GM19025 (cell line): ENCODE measurements around the gene MYO7B.

ENCODE experiments used
- ATAC-seq: cut with Tn5 transposase; IDR thresholded peaks from one replicate; pipeline ENCODE4 v1.9.1; 2021; ENCODE audit warnings: mild to moderate bottlenecking, low read depth, moderate library complexity; ENCODE audit not compliant: unreplicated experiment

MYO7B gene

GRCh38 chr2:127671557-127672302 lies 136.2 kb downstream of the MYO7B start:
- ATAC-seq = no peak

- ATAC-seq = no peak
Measured at GRCh38 chr2:127672341-127673224, 137.1 kb downstream of the MYO7B start.

DNA sequence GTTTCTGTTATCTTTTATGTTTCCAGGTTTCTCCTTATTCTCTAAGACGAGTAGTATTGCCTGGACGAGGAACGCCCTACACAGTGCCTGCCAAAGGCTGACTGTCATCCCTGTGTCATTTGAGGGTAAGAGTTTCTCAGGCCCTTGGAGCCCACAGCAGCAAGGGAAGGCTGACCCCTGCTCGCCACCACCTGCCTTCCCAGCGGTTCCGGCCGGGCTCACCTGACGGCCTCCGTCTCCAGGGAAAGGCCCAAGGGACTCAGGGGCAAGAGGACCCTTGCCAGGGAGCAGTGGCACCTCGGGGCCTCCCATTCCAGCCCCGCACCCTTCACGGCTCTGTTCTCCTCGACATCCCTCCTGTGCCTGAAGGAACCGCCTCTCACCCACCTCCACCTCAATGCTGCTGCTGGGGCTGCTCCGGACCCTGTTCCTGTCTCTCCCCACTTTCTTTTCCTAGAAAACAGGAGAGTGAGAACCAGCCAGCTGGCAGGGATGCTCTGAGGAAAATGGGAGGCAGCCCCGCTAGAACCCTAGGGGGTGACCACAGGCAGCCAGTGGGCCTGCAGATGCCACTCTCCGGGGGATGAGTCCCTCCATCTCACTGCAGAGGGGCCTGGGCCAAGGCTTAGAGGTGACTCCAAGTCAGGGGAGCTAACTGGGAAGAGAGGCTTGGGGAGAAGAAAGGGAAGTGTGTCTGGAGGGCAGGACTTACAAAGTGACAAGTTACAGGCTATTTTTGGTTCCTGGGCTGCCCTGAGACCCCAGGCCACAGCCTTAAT lies 138.0 kb downstream of the MYO7B start:
- ATAC-seq = no peak

DNA sequence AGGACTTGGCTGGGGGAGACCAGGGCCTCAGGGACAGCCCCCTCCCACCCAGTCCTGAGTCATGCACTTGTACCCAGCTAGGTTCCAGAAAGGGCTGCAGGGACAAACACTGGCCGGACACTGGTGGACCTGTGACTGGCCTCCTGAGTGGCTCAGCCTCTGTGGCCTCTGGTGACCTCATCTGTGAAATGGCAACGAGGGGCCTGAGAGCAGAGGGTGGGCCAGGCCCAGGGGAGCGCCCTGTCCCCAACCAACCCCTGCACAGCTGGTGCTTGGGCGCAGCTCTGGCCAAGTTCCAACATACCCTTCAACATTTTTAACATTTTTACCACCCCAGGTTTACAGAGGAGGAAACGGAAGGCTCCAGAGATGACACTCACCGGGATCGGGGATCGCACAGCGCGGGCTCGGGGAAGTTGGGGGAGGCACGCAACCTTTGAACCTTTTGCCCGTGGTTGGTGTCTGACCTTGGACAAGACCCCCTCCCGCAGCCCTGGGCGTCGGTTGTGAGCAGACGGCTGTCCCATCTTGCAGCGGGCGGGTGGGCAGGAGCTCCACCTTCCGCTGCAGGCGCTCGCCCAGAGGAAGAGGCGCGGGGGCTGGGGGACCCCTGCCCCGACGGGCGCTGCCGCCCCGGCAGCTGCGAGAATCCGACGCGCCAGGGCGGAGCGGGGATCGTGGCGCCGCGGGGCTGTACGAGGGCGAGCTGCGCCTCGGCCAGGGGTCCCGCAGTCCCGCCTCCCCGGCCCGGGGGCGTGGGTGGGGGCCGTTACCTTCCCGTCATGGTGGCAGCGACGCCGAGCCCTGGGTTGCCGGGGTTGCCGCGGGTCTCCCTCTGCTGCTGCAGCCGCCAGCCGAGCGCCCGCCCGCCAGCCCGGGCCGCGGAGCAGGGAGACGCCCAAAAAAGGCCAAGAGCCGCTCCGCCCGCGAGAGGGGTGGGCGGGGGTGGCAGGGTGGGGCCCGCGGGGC lies 139.0 kb downstream of the MYO7B start:
- ATAC-seq = no peak

DNA sequence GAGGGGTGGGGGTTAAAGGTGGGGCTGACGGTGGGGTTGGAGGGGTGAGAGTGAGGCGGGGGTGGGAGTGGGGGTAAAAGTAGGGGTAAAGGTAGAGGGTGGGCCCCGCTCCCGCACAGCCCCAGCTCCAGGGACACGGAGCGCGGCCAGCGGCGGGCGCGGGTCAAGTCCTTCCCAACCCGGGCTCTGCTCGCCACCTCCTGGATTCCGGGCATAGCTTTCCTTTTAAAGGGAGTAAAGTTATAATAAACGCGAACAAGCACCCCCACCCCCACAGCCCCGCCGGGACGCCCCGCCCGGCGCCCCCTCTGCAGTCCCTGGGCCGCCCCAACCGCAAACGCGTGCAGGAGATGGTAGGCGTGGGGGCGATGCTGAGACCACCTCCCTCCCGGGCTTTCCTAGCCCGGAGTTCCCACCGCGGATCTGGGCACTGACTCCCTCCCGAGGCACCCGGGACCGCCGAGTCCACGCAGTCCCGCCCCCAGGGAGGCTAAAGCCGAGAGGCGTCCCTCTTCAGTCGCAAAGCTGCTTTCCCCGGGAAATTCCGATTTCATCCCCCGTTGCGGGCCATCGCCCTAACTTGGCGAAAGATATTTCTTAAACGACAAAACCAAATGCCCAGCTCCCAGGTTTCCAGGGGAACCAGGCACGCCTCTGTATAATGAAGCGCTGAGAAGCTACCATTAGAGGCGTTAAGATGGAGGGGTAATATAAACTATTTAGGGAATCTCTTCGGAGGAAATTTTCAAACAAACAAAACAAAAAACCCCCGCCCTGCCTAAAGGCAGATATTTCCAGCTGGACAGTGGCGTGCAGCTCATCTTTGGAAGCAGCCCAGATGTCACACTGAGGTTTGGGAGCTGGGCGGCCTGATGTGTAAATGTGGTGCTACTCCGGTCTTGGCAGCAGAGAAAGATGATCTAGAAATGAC lies 140.1 kb downstream of the MYO7B start, which contains the start of gene LIMS2:
Gene LIMS2 (minus strand): TSS at position 200 of the 931 bp plus-strand sequence. CDS start 506 bp downstream, outside the sequence.
- no peak for ATAC-seq

- ATAC-seq = no peak
Measured at GRCh38 chr2:127676906-127677305, 141.4 kb downstream of the MYO7B start.

GRCh38 chr2:127678531-127678930 lies 143.0 kb downstream of the MYO7B start:
- no peak for ATAC-seq

DNA sequence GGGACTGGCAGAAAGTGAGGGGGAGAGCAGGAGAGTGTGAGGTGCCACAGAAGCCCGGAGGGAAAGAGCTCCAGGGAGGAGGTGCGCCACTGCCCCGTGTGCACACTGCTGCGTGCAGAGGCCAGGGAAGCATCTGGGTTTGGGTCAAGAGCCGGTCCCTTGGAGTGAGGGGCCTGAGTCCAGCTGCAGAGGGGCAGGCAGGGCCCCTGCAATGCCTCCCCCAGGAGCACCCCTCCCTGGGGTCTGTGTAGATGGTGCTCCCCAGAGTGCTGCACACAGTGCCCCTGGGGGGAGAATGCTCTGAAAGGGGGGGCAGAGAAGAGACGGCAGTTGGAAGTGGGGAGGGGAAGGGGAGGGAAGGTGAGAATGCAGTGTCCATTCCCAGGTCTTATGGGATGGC lies 143.5 kb downstream of the MYO7B start:
- ATAC-seq = no peak

DNA sequence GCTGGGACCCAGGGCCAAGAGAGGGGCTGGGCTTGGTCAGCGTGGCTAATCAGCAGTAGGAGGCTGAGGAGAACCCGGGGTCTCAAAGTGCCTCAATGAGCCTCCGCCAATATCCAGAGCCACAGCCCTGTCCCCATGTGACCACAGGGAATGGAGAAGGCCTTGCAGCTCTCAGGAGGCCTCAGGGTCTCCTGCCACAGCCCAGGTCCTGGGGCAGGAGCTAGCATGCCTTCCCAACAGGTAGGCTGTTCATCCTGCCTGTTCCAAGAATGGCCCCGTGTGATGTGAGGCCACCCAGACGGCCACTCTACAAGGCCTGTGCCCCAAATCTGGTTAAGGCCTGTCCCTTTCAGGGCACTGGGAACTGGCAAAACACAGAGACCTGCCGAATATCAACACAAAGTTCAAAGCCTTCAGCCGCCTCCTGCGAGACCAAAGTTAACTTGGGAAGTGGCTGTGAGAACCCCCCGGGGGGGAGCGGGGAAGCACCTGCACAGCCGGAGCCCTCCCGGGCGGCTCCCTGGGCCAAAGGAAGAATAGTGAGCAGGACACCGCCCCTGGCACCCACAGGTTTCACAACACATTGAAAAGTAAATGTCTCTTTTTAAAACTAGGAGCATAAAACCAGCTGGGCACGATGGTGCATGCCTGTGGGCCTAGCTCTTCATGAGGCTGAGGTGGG lies 144.3 kb downstream of the MYO7B start:
- no peak for ATAC-seq

DNA sequence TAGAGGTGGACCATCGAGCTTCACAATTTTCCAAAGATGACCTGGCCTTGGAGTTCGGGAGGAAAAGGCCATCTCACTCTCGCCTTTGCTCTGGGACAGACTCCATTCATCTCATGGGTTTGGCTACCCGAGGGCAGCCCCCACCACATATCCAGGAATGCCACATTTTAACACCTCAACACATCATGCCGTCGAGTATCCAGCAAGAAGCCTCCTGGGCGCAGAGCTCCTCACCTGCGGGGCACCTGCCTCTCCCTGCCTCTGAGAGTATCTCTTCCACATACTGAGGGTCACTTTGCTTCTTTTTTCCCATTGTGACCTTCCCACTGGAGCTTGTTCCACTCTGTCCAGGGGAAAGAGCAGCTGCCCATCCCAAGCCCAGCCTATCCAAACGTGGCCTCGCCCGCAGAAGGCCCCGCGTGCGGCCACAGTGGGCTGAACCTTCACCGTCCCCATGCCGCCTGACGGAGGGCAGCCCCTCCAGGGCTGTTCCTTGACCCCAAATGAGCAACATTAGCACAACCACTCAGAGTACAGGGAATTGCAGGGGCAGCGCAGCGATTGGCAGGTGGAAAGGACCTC lies 145.3 kb downstream of the MYO7B start:
- ATAC-seq = no peak

- ATAC-seq = no peak
Measured at GRCh38 chr2:127681288-127681804, 145.9 kb downstream of the MYO7B start.

DNA sequence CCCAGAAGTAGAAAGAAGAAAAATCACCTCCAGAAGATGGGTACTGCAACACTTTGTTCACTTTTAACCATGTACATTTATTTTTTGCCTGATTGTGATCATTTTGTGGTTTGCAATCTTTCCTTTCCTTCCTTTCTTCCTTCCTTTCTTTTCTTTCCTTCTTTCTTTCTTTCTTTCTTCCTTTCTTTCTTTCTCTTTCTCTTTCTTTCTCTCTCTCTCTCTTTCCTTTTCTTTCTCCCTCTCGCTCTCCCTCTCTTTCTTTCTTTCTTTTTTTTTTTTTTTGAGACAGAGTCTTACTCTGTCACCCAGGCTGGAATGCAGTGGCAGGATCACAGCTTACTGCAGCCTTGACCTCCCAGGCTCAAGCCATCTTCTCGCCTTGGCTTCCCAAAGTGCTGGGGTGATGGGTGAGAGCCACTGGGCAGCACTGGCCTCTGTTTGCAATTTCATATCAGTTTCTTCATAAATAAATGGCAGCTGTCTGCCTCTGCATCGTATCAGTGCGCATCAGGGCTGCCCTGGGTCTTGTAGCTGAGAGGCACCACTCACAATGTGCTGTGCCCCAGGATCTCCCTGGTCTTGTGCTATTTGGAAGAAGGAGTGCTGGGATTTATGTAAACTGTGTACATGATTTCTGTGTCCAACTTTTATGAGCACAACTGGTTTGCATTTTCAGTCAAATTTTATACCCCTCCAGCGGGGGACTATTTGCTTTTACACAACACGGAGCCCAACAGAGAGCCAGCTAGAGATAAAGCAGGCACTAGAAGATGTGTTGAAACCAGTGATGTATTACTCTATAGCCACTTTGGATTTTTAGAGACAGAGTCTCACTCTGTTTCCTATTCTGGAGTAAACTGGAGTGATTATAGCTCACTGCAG lies 146.7 kb downstream of the MYO7B start:
- no peak for ATAC-seq

DNA sequence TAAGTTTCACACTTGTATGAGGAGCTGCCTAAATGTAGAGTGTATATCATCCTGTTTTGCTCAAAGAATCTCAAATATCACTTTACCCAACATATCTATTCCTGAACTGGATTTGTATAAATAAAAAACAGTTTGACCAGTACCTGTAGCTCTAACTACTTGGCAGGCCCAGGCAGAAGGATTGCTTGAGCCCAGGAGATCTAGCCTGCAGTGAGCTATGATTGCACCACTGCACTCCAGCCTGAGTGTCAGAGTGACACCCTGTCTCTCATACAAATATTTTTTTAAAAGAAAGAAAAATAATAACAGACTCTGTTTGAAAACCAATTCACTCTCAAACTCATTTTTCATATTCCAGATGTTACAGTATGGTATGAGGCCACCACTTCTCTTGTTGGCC lies 147.6 kb downstream of the MYO7B start:
- no peak for ATAC-seq

GRCh38 chr2:127683757-127684156 lies 148.3 kb downstream of the MYO7B start:
- no peak for ATAC-seq

GRCh38 chr2:127685410-127686080 lies 150.1 kb downstream of the MYO7B start:
- ATAC-seq = no peak
